Retinal pigment epithelial cell (primary cell): ENCODE data around the gene CENPN.
A peak's percentile ranks its signal among the peaks of the same experiment; 100 is the strongest.

ENCODE experiments used
- DNase-seq: peaks from one replicate; pipeline ENCODE4 v3.0.0-alpha.2; 2010; ENCODE audit warnings: low read depth
- H3K4me3 ChIP-seq: 2 replicates; pipeline ENCODE4 v1.5.1; 2011; ENCODE audit warnings: mild to moderate bottlenecking, low read length, control low read depth, moderate library complexity
- TF ChIP-seq, protein P1 (sequence below): conservative IDR thresholded peaks from 2 replicates; pipeline ENCODE4 v1.5.1; 2011; ENCODE audit warnings: low read depth, low read length, control low read depth, inconsistent platforms

The CENPN gene

DNA sequence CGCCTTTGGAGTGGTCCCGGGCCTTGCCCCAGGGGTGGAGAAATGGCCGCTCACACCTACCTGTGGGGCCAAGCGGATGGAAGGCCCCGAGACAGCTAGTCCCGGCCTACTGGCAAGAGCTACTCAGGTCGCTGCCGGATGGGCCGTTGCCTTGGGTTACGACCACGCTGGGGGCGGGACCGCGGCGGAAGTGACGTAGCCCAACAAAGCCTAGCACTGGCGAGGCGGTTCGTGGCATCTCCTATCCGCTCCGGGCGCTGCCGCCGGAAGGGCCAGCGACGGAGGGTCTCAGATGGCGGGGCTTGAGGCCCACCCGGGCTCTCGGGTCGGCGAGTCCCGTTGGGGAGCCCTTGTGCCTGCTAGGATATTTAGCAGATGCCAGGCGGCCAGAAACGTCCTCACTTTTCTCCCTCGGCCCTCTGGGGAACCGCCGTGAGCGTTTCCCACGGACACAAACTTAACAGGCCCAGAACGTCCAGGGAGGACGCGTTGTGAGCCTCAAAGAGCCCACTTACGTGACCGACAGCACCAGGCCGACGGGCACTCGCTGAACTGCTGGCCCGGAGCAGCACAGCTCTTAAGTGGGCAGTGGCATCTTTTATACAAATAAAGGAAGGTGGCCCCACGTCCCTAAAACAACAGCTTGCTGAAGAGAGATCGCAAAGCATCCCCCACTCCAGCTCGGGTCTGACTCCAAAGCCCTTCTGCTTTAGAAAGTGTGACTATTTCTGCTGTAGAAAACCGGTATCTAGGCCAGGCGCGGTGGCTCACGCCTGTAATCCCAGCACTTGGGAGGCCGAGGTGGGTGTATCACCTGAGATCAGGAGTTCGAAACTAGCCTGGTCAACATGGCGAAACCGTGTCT, 70.3 kb downstream of the CENPN start, which contains the start of gene C16orf46:
Gene C16orf46 (minus strand): TSS at position 163 of the 865 bp plus-strand sequence. CDS start 13,283 bp downstream, outside the sequence.
- H3K4me3 ChIP-seq, result peak within 1 kb of the TSS; percentile 87
- TF ChIP-seq, protein P1, sequence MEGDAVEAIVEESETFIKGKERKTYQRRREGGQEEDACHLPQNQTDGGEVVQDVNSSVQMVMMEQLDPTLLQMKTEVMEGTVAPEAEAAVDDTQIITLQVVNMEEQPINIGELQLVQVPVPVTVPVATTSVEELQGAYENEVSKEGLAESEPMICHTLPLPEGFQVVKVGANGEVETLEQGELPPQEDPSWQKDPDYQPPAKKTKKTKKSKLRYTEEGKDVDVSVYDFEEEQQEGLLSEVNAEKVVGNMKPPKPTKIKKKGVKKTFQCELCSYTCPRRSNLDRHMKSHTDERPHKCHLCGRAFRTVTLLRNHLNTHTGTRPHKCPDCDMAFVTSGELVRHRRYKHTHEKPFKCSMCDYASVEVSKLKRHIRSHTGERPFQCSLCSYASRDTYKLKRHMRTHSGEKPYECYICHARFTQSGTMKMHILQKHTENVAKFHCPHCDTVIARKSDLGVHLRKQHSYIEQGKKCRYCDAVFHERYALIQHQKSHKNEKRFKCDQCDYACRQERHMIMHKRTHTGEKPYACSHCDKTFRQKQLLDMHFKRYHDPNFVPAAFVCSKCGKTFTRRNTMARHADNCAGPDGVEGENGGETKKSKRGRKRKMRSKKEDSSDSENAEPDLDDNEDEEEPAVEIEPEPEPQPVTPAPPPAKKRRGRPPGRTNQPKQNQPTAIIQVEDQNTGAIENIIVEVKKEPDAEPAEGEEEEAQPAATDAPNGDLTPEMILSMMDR, result no peak
- DNase-seq, result peak; percentile 86

DNA sequence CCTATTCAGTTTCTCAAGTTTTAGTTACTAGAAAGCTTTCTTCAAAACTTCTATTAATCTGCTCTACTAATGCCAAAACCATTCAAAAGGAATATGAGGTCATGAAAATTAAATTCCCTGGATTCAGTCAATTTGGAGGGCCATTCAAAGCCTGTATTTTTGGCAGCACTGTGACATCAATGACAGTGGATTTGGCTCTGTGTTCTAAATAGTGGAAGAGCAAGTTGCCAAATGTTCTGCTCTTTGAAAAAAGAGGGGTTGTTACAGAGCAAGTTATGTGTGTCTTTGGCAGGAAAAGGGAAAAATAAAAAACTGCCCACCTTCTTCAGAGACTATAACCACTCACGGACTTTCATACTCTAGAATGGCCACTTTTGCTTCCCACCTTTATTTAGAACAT, 73.2 kb downstream of the CENPN start:
- TF ChIP-seq, protein P1, result no peak
- DNase-seq, result no peak

DNA sequence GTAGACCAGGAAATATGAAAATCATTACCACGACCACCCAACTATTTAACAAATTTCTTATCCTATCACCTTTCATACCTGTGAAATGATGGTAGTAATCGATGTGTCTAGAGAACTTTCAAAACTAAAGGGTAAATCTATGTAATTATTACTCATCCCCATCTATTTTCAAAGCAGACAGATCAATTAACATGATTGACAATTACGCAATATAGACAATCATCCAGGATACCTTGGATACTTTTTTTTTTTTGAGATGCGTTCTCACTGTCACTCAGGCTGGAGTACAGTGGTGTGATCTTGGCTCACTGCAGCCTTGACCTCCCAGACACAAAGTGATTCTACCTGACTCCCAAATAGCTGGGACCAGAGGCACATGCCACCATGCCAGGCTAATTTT, 74.0 kb downstream of the CENPN start:
- TF ChIP-seq, protein P1, result no peak
- H3K4me3 ChIP-seq, result no peak overlapping the region
- DNase-seq, result no peak

More for the DNA sequence above, 73.2 kb downstream of the CENPN start:
- H3K4me3 ChIP-seq, result no peak overlapping the region
